Smooth muscle cell of the brain vasculature (primary cell): ENCODE results near the gene GLI1.
A peak's percentile ranks its signal among the peaks of the same experiment; 100 is the strongest.

Experiments used
- DNase-seq: peaks from one replicate; pipeline ENCODE4 v3.0.0-alpha.2; 2012; ENCODE audit warnings: low read depth, low spot score

GLI1 gene

DNA sequence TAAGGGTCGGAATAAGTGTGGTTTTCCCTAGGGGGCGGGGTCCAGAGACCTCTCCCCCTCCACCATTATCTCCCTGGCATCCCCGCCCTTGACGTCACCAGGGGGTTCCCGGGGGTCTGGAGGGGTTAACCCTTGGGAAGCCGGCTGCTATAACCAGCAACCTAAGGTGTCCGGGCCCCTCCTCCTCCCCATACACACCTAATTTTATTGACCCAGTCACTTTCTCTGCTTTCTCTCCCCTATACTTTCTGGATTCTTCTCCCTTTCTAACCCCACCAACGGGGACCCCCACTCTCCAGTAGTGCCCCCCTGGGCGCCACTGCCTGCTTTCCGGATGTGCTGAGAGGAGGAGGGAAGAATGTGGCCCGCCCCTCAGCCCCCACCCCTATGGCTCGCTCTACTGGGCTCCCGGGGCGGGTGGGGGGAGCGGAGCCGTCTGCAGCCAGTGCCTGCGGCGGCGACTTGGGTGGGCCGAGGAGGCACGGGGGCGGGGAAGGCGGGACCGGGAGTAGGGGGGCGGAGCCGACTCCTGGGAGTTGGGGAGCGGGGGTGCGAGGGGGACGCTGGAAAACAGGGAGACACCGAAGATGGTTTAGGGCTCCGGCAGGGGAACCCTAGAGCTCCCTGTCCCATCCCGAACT, 1.8 kb downstream of the GLI1 start:
- DNase-seq = no peak

DNA sequence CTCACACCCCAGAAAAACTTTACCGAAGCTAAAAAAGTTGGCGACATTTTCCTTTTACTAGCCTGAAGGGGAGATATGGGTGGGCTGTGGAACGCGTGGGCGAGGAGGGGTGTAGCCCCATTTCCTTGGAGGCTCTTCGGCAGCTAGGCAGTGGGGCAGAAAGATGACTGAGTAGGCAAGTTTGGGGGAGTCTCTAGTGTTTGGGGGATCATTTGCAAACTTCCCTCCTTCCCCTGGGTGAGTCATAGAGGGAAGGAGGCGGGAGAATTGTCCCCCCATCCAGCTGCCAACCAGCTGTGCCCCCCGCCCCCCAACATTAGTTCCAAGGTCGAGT, 2.3 kb downstream of the GLI1 start:
- no peak for DNase-seq

DNA sequence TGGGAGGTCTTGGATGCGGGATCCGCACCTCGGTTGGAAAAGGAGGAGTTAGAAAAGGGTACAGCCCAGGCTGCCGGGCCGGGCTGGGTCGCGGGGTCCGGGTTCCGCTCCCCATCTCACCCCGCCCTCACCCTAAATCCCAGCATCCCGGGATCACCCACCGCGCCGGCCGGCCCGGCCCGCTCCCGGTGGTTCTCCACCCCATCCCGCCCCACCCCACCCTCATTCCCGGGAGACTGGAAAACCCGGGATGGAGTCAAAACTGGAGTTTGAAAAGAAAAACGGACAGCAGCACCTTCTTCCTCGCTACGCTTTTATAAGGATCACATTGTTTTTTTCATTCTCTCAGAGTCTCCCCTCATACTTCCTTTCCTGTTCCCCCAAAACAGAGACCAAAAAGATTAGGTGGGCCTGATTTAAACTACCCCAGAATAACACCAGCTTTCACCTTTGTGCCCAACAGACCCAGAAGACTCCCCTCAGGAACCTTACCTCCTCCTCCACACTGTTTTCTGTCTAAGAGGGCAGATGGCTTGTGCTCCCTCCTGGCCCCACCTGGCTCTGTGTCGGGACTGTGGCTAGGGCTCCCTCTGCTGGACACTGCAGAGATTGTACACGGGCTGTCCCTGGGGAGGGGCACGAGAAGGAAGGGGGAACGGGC, 2.8 kb downstream of the GLI1 start:
- peak; percentile 65 for DNase-seq

DNA sequence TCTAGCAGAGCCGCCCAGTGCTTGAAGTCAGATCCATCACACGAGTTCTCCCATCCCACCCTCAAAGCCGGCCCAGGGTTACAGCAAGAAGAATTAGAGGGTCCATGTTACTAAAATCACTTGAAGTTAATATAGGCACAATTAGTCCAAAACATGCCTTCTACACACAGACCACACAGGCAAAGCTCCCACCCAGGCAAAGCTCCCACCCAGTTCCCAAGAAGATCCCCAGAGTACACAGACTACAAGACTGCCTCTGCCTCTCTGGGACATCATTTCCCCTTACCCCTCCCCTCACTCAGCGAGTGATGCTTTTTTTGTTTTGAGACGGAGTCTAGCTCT, 3.3 kb downstream of the GLI1 start:
- no peak for DNase-seq

DNA sequence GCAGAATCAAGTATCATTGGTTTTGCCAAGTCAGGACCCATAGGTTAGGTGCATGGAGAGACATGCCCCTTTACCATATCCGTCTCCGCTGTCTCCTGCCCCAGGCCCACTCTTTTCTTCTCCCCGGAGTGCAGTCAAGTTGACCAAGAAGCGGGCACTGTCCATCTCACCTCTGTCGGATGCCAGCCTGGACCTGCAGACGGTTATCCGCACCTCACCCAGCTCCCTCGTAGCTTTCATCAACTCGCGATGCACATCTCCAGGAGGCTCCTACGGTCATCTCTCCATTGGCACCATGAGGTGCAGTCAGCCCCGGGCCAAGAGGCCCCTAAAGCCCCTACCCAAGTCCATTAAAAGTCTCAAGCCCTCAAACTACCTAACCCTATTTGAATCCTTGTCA, 5.0 kb downstream of the GLI1 start:
- no peak for DNase-seq

DNA sequence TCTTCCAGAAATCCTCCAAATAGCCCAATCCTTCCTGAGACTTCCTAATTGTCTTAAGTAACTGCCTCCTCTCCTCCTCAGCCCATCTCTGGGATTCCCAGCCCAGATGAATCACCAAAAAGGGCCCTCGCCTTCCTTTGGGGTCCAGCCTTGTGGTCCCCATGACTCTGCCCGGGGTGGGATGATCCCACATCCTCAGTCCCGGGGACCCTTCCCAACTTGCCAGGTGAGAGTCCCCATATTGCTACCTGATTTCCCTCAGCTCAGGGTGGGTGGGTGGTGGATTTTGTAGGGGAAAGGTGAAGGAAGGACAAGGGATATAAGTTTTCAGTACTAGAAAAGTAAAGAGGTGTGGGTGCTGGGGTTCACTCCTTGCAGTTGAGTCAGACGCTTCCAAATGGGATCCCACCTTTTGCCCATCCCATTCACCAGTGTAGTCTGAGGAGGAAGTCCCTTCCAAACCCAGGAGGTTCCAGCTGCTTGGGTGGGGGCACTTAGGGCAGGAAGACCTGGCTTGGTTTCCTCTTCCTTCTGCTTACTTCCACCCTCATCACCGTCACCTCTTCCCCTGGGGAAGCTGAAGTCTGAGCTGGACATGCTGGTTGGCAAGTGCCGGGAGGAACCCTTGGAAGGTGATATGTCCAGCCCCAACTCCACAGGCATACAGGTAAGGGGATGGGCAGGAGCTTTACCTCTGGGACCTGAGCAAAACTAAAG, 5.6 kb downstream of the GLI1 start:
- DNase-seq = no peak

DNA sequence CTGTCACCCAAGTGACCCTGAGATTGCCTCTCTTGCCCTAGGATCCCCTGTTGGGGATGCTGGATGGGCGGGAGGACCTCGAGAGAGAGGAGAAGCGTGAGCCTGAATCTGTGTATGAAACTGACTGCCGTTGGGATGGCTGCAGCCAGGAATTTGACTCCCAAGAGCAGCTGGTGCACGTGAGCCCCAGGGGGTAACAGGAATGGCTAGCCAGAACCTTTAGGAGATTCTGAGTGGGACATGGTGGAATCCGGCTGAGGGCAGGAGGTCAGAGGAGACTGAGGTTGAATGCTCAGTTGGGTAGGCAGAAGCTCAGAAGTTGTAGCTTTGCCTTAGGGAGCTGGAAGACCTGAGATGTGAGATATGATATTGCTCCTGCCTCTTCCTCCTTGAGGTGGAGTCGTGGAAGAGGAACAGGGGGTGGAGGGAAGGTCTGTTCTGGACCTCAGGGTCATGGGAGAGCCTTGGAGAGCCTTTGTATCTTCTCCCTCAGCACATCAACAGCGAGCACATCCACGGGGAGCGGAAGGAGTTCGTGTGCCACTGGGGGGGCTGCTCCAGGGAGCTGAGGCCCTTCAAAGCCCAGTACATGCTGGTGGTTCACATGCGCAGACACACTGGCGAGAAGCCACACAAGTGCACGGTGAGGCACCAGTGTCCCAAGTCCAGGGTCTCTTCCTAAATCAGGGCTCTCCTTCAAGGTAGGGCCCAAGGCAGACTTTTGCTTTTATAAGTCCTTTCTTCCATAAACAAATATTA, 6.3 kb downstream of the GLI1 start:
- no peak for DNase-seq

DNA sequence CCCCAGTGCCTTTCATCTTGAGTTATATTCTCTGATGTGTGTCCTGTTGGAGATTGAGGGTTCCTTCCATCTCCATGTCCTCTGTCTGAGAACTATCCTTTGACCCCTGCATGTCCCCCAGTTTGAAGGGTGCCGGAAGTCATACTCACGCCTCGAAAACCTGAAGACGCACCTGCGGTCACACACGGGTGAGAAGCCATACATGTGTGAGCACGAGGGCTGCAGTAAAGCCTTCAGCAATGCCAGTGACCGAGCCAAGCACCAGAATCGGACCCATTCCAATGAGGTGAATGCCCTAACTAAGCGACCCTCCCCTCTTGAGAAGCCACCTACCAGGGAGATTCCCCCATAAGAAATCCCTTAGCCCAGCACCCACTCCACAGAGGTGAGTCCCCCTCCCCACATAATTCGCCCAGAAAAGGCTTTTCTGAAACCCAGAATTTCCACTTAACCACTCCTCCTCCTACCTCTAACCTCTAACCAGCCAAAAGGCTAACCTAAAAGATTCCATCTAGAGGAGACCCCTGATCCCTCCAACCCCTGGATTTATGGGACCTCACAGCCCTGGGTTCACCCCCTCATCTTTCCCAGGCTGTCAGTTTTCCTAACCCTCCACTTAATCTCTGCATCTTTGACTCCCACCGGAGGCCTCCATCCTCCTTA, 7.8 kb downstream of the GLI1 start:
- DNase-seq = no peak

DNA sequence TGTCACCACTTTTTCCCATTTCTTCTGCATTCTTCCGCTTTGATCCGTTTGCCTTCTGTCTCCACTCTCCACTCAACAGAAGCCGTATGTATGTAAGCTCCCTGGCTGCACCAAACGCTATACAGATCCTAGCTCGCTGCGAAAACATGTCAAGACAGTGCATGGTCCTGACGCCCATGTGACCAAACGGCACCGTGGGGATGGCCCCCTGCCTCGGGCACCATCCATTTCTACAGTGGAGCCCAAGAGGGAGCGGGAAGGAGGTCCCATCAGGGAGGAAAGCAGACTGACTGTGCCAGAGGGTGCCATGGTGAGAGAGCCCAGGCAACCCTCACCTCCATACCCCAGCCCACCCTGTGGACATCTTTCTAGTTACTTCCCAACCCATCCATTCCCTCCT, 8.3 kb downstream of the GLI1 start:
- DNase-seq = no peak

DNA sequence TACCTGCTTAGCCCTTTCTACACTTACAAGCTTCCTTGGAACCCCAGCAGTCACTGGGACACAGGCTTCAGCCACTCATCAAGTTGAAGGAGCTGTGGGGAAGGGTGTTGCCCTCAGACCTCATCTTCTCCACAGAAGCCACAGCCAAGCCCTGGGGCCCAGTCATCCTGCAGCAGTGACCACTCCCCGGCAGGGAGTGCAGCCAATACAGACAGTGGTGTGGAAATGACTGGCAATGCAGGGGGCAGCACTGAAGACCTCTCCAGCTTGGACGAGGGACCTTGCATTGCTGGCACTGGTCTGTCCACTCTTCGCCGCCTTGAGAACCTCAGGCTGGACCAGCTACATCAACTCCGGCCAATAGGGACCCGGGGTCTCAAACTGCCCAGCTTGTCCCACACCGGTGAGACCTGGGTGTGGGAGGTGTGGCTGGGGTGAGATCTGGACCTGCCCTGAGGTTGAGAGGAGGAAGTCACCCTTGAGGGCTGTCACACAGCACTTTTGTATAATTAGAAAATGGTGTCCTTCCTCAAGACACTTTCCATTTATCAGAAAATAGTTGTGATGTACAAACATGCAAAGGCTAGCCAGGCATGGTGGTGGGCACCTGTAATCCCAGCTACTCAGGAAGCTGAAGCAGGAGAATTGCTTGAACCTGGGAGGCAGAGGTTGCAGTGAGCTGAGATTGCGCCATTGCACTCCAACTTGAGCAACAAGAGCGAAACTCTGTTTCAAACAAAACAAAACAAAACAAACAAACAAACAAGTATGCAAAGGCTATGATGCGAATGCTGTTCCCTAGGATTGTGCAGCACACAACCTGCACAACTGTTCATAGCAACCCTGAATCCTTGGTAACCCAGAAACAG, 9.9 kb downstream of the GLI1 start:
- no peak for DNase-seq

DNA sequence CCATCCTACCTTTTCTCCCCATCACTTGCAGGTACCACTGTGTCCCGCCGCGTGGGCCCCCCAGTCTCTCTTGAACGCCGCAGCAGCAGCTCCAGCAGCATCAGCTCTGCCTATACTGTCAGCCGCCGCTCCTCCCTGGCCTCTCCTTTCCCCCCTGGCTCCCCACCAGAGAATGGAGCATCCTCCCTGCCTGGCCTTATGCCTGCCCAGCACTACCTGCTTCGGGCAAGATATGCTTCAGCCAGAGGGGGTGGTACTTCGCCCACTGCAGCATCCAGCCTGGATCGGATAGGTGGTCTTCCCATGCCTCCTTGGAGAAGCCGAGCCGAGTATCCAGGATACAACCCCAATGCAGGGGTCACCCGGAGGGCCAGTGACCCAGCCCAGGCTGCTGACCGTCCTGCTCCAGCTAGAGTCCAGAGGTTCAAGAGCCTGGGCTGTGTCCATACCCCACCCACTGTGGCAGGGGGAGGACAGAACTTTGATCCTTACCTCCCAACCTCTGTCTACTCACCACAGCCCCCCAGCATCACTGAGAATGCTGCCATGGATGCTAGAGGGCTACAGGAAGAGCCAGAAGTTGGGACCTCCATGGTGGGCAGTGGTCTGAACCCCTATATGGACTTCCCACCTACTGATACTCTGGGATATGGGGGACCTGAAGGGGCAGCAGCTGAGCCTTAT, 10.8 kb downstream of the GLI1 start:
- no peak for DNase-seq

DNA sequence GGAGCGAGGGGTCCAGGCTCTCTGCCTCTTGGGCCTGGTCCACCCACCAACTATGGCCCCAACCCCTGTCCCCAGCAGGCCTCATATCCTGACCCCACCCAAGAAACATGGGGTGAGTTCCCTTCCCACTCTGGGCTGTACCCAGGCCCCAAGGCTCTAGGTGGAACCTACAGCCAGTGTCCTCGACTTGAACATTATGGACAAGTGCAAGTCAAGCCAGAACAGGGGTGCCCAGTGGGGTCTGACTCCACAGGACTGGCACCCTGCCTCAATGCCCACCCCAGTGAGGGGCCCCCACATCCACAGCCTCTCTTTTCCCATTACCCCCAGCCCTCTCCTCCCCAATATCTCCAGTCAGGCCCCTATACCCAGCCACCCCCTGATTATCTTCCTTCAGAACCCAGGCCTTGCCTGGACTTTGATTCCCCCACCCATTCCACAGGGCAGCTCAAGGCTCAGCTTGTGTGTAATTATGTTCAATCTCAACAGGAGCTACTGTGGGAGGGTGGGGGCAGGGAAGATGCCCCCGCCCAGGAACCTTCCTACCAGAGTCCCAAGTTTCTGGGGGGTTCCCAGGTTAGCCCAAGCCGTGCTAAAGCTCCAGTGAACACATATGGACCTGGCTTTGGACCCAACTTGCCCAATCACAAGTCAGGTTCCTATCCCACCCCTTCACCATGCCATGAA, 11.5 kb downstream of the GLI1 start:
- no peak for DNase-seq

DNA sequence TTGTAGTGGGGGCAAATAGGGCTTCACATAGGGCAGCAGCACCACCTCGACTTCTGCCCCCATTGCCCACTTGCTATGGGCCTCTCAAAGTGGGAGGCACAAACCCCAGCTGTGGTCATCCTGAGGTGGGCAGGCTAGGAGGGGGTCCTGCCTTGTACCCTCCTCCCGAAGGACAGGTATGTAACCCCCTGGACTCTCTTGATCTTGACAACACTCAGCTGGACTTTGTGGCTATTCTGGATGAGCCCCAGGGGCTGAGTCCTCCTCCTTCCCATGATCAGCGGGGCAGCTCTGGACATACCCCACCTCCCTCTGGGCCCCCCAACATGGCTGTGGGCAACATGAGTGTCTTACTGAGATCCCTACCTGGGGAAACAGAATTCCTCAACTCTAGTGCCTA, 12.1 kb downstream of the GLI1 start:
- no peak for DNase-seq

DNA sequence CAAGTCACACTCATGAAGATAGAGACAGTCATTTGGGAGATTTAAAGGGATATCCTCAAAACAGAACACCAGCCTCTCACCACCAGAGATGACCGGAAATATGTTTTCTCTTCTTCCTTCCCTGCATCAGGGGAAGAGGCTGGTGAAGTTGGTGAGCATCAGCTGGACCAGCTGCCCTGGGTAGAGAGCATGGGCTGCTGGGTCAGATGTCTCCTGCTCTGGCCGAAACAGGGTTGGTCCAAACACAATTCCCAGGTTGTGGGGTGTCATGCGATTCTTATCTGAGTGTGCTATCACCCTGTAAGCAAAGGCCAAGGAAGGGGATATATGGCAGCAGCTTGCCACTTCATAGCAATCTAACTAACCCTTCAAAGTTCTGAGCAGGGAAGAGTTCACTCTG, 12.8 kb downstream of the GLI1 start:
- no peak for DNase-seq

DNA sequence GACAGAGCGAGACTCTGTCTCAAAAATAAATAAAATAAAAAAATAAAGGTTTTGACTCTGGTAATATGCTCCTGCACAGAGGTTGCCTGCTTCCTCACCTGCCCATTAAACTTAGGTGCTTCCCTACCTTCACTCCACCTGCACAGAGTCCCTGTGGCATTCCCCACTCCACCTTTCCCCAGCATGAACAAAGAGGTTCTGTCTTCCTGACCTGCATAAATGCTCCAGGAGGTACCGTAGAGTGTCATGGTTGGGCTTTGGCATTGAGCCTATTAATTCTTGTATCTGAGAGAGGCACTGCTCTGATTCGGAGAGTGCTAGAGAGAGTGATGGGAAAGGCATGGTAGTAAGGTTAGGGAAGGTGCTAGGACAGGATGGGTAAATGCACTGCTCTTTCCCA, 13.8 kb downstream of the GLI1 start:
- DNase-seq = no peak

DNA sequence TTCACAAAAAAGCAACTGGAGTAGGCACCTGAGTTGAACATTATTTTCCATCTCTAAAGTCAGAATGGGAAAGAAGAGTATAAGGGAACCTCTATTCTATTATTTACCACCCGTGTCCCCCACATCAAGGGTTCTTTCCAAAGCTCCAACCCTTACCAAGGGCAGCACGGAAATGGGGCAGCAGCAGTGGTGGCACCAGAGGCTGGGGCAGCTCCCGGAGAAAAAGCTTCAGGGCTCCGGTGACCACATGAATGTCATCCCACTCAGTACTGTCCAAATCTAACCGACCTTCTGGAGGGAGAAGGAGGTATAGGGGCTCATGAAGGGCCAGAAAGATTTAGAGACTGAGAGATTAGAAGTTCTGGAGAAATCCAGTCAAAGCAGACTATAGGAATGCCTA, 14.3 kb downstream of the GLI1 start:
- no peak for DNase-seq

DNA sequence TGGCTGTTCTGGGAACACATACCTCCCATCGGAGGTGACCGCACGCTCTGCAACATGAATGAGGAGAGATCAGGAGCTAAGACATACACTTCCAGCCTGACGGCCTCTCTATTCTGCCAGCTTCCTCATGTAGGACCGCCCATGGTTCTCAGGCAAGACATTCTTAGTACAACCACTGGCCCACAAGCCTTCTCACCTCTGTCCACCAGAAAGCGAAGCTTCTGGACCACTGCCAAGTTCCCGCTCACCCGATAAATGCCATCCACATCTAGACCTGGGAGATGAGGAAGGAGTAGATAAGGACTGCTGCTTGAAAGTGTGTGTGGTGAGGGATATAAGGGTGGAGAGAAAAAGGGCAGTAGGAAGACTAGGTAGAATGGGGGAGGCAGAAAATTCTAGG, 14.8 kb downstream of the GLI1 start:
- no peak for DNase-seq

DNA sequence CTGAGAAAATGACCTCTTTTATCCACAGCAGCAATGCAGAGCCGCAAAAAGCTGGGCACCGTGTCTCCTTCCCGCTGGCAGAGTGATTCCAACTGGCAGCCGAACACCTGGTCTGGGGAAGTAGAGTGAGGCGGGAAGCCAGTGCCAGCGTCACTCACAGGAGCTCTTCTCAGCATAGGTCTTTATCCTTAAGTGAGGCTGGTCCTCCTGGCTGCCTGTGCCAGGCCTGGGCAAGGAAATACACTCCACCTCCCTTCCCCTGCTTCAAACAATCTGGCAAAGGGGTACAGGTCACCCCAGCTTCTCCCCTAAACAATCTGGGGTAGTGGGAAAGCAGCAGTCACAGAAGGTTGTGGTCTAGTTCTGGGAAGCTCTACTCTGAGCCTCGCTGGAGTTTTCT, 15.3 kb downstream of the GLI1 start:
- DNase-seq = no peak

DNA sequence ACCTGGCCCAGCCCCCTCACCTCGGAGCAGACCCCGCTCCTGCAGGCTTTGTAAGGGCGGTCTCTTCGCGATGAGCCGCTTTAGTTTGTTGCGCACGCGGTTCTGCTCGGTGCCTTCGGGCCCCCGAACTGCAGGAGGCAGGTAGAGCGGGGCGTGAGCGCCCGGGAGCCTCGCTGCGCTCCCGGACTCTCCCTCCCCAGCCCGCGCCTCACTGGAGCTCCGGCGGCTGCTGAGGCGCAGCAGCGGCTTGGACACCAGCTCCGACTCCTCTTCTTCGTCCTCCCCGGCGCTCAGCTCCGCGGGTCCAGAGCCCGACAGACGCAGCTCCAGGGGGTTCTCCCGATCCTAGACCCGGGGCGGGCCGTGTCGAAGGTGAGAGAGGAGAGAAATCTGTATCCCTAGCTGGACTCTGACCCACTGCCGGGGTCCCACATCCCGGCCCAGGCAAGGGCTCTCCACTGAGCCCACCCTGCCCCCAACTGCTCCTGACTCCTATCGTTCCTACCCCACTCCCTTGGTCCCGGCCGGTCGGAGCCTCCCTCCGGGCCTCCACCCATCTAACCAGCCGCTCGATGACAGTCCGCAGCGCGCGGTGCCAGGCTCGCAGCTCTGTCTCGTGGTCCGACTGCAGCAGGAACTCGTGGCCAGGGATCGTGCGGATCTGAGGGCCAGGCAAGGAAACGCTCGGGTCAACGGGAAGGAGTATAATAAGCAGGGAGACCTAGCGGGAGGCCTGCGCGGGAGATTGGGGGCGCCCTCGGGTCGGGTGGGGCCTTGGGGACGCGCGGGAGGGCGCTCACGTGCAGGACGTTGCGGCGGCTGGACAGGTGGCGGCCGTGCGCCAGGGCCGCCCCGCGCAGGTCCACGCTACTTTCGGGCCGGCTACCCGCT, 15.9 kb downstream of the GLI1 start:
- no peak for DNase-seq
